Cortex of kidney (tissue), 1 donor: ENCODE measurements around the gene ENPP3.
"Not testable (repeated sequence)": the region's sequence is repeated elsewhere in the genome, so short reads cannot be mapped to it uniquely, and the experiment has no call there.

Experiments
- DNase-seq: peaks from one replicate; lab custom pipeline; 2025; lab: John Stamatoyannopoulos, UW

Gene ENPP3

DNA sequence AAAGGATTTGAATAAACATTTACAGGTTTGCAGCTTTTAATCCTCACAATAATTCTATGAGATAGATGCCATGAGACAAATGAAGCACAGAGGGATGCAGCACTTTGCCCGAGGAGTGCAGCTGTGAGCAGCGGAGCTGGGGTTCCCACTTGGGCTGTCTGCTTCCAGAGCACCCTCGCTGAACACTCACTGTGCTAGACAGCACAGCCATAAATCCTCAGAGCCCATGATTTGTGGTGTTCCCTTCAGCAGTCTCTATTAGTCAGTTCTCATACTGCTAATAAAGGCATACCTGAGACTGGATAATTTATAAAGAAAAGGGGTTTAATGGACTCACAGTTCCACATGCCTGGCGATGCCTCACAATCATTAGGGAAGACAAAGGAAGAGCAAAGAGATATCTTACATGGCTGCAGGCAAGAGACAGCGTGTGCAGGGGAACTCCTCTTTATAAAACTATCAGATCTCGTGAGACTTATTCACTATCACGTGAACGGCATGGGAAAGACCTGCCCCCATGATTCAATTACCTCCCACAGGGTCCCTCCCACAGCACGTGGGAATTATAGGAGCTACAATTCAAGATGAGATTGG, 99.0 kb downstream of the ENPP3 start:
- DNase-seq, result no peak

DNA sequence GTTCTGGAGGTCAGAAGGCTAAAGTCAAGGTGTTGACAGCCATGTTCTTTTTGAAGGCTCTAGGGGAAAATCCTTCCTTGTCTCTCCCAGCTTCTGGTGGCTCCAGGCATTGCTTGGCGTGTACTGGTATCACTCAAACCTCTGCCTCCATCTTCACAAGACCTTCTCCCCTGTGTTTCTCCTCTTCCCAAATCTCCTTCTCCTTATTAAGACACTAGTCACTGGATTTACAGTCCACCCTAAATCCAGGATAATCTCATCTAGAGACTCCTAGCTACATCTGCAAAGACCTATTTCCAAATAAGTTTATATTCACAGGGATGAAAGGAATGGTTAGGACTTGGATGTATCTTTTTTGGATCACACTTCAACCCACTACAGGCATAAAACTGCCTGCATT, 99.7 kb downstream of the ENPP3 start:
- no peak for DNase-seq

DNA sequence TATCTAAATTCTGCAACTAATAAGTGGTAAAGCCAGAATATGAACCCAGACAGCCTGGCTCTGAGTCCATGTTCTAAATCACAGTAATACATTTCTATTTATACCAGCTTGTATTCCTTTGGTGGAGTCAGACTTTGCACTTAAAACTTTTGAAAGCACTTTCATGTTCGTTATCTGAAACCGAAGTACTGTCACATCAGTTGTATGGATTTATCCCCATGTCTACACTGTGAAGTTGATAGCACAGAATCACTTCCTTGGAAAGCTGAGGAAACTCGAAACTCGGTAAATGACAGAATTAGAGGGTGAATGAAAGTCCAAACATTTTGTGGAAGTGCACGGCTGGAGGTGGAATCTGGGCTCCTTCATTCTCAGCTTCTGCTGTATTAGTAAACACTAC, 102.0 kb downstream of the ENPP3 start:
- no peak for DNase-seq

DNA sequence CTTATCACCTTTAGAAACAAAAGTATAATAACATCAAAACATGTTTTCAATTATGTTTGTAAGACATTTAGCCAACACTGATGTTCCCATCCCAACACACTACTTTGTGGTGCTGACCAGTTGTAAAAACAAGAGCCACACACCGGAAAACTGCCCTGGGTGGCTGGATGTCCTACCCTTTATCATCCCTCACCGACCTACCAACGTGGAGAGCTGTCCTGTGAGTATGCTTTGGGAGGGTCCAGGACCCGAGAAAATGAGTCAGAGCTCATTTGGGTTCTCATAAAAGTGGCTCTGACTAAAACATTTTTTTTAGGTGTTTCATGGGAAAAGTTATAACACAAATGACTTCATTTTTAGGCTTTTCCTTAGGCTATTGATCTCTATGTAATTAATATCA, 103.1 kb downstream of the ENPP3 start:
- DNase-seq, result no peak

DNA sequence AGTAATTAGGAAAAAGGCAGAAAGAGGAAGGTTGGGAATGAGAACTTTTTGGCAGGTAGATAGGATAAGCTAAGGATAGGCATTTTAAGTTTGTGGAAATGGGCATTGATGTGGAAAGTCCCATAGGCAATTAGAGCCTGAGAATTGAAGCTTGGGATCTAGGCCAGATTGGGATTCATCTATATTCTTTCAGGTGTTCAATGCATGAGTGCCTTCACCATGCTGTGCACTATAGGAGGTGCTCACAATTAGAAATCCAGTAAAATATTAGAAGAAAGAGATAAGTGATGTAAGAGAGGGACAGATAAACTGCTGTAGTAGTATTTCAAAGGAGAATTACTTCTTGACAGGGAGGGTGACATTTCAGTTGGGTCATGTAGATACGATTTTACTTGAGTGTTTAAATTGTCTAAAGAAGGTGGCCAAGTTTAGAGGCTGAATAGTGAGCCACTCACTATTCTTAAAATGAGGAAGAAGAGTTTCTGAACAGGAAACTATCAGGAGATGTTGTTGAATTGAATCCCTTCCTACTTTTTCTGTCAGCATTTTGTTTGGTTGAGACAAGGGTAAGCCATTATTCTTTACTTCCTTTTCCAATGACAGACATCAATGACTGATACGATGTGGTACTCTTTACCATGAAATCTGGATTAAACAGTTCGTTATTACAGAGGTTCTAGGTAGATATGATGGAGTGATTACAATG, 104.7 kb downstream of the ENPP3 start:
- DNase-seq, result no peak

DNA sequence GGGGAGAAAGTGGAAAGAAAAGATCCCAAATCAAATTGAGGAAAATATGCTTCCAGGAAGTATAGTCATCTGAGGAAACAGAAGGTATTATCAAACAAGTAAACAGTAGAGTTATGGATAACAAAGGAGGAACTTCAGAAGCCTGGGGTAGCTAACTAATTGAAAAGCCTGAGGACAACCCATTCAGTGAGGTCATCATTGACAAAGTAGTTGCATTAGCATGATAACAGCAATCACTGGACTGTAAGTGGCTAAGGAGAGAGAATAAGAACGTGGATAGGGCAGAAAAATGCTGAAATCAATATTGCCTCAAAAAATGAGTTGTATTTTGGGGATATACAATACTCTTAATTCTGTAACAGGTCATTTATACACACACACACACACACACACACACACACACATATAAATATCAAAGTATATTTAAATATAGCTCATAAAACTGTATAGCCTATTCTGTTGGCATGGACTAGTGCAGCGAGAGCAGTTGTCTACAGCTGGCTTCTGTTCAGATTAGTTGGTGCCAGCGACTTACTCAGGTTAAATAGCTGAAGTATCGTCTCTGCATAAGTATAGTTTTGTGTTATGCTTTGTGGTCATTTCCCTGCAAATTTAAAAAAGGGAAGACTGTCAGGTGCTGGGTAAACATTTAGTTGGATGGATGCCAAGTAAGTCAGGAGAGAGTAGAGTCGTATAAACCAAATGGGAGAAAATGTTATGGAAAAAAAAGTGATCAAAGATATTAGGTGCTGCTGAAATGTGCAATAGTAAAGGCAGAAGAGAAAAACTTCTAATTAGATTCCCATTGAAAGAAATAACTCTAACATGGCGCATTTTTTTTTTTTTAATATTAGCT, 107.6 kb downstream of the ENPP3 start:
- no peak for DNase-seq

DNA sequence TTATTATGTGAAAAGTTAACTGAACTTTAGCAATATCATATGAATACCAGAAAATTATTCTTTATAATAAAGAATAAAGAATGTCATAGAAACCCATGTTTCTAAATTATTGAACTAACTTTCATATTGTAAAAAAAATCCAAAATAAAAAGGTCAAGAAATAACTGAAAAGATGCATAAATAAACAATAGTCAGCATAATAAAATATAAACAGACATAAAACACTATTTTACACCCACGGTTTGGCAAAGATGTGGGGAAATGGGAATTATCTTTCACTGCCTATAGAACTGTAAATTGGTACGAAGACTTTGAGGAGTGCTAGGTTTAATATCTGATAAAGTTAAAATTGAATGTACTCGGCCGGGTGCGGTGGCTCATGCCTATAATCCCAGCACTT, 108.4 kb downstream of the ENPP3 start:
- no peak for DNase-seq

DNA sequence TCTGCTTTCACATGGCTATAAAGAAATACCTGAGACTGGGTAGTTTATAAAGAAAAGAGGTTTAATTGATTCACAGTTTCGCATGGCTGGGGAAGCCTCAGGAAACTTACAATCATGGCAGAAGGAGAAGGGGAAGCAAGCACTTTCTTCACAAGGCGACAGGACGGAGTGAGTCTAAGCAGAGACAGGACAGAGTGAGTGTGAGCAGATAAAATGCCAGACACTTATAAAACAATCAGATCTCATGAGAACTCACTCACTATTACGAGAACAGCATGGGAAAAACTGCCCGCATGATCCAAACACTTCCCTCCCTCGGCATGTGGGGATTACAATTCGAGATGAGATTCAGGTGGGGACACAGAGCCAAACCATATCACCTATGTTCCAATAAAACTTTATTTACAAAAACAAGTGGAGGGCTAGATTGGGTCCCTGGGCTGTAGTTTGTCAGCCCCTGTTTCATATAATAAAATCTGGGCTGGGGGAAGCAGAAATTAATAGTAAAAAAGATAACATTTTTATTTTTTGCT, 110.8 kb downstream of the ENPP3 start:
- DNase-seq, result no peak

DNA sequence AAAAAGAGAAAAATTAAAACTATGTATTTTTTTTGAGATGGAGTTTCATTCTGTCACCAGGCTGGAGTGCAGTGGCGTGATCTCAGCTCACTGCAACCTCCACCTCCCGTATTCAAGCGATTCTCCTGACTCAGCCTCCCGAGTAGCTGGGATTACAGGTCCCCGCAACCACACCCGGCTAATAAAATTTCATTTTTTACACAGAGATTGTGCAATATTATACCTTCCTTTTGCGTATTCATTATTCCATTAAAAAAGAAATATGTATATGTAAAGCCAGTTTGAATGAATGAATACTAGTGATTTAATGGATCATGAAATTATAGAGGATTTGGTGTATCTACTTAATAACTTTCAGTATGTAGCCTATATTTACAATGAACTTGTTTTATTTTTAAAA, 111.9 kb downstream of the ENPP3 start:
- DNase-seq, result no peak

DNA sequence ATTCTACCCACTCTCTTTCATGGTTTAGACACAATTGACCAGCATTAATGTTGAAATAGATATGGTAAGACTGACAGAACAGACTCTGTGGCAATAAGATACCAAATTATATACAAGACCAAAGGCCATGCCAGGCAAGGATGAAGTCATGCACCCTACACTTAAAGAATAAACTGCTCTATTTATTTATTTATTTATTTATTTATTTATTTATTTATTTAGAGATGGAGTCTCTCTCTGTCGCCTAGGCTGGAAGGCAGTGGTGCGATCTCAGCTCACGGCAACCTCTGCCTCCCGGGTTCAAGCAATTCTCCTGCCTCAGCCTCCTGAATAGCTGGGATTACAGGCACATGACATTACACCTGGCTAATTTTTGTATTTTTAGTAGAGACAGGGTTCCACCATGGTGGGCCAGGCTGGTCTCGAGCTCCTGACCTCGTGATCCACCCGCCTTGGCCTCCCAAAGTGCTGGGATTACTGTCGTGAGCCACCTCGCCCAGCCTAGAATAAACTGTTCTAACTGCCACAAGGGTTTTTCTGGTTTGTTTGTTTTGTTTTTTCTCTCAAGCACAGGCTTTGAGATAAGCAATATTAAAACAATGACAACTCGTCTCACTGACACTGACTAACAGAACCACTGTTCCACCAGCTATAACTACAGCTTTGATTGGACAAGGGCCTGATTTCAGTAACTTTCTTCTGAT, 114.1 kb downstream of the ENPP3 start:
- DNase-seq, result not testable (repeated sequence)

DNA sequence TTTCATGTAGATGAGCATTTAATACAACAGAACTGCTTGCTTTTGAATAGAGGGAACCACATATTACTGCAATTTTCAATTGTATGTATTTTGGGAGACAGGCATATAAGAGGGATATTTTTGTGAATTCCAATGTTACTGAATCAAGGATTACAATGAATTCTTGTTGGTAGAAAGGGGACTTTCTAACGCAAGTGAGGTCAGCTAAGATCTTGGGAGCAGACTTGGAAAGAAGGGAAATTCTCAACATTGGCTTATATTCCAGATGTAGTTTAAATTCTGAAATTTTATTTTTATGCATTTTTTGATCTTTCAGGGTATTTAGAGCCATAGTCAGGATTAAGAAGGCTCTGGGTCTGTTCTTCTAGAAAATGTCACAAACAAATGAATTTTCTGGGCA, 117.0 kb downstream of the ENPP3 start:
- no peak for DNase-seq

DNA sequence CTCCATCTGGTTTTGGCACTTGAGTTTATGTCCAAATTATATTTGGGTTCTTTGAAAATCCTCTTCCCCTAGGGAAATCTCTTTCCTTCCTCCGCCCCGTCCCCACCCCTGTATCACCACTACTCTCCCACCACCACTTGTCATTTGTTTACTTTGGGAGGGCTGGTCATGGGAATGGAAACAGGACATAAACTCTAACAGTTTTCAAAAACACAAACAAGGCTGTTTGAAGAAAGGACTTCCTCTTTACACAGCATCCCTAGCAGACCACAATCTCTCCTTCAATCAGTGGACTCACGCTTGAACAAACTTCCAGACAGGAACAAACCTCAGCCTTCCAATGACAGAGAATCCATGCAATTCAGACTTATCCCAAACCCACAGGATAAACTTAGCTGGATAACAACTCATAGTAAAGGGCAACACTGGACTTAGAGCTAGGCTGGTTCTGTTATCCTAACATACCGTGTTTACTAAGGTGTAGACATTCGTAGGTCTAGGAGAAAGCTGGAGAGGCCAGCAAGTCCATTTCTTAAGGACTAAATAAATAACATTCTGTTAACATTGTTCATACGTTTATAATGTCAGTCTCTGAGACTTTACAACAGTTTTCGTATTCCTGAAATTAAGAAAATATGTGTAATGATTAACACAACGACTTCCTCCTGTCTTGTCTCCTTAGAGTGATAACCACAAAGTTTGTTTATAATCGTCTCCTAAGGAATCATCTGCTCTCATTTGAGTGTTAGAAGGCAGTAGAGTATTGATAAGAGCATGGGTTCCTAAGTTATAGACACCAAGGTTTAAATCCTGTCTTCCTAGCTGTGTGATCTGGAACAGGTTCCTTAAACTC, 117.8 kb downstream of the ENPP3 start:
- no peak for DNase-seq

DNA sequence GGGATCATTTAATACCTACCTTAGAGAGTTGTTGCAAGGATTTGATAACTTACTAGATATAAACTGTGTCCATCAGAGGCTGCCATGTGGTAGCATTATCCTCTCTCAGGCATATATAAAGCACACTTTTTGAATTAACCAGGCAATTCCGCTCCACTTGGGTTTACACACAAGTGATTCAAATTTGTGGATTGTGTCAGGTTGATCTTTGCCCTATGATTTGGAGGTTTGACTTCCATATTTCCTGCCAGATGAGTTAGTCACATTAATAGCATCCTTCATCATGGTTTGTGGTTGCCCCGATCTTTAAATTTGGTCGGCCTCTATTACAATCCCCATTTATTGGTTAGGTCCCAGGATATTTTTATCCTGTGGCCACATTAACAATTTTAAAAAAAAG, 118.5 kb downstream of the ENPP3 start:
- DNase-seq, result no peak

DNA sequence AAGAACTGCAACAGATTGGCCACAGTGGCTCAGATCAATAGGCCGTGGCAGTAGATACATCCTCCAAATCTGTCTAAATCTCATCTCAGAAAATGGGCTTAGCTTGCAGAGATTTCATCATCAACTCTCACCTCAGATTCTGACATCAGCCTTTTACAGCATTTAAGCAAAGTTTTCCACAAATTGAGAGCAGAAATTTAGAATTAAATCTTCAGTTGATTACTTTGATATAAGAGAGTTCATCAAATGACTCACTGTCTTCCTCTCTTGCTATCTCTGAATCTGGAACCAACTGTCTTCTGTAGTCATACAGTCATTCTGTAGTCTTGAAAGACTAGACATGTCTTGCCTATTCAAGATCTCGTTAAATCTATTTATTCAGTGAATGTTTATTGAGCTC, 118.9 kb downstream of the ENPP3 start:
- no peak for DNase-seq

DNA sequence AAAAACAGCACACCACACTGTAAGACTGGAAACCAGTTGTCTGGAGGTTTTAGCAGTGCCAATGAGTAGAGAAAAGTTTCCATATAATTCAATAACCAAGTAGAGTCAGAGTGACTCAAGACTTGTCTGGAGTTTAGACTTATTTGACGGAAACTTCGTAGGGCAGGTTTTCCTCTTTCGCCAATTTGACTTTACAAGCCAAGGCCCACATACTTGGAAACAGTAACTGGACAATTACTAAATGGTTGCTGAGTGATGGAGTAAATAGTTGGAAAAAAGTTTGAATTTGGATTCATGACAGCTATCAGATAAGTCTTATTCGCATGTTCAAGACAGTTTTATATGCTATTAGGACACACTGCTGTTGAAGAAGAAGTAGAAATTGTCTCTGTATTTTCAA, 121.8 kb downstream of the ENPP3 start:
- no peak for DNase-seq

DNA sequence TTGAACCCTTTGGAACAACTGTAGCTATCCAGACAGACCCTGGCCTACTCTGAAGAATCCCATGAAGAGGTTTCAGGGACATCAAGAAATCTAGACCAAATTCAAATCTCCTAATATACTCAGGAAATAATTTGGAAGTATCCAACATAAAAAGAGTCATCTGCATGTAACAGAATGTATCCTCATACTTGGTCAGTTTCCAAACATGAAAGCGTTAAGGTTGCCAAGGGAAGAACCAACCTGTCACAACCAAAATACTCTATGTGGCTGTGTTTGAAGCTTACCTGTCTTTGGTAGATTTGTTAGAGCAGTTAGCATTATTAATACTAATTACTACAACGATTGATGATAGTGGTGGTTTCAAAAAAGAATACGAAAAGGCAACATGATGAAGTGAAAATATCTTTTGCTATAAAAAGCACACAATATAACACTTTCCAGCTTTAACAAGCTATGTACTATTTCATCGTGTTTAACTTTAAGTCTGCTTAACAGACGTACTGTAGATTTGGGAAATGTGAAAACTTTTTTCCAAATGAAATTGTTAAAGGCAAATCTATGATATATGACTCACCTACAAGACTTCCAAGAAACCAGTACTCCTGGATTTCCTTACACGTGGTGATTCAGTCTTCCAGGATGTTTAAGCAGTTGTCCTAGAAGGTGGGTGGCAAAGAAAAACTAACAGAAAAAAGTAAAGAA, 124.1 kb downstream of the ENPP3 start:
- DNase-seq, result no peak

DNA sequence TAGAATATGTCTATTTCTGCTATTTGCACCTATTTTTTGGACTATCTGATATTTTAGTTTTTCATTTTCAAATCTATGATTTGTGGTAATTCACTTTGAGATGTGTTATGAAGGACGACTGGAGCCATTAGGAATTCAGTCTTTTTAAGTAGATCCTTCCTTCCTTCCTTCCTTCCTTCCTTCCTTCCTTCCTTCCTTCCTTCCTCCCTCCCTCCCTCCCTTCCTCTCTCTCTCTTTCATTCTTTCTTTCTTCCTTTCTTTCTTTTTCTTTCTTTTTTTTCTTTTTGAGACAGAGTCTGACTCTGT, 124.6 kb downstream of the ENPP3 start:
- DNase-seq, result no peak

DNA sequence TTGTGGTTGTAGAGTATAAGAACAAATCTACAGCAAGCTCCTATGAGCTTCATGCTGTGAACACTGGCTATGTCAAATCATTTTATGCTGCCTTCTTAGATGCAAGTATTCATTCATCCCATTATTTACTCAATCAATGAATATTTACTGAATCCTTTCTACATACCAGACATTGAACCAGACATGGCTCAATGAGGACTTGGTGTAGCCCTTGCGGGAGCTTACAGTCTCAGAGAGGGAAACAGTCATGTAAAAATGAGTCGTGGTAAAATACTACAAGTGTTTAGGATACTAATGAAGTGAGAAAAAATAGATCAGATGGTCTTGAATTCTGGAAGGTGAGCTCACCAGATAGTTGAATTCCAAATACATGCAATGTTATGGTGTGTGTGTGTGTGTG, 125.9 kb downstream of the ENPP3 start:
- no peak for DNase-seq

DNA sequence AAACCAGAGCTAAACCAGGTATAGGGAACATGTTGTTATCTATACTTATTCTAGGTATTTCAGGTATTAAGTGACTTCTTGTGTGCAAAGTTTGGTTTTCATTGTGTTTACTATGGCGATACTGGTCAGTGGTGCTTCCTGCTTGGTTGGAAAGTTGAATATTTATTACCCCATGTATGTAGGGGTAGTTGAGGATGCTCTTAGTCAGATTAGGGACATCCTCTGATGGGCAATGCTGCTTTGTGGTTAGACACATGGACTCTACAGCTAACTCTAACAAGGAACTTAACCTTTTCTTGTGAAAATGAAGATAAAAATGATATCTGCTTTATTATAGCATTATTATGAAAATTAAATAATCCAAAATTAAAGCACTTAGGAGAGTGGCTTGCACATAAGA, 126.6 kb downstream of the ENPP3 start:
- DNase-seq, result no peak

DNA sequence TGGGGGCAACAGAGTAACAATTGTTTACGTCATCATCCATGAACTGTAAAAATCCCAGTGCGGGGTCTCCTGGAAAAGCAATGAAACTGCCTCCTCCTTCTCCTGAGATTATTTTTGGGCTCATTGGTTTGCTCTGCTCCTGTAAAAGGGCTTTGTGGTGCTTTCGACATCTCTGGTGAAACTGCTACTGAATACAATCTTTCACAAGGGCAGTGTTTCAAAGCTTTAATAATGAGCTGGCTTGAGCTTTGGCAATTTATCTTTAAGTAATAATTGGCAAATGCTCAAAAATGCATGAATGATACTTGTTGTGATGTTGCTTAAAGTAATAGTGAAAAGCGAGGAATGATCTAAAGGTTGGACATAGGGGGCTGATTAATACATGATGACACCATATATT, 127.2 kb downstream of the ENPP3 start:
- no peak for DNase-seq
